NOMO-1 treated with DMSO at 0.1 percent for 48 hours (cell line): Measurements from ENCODE around the gene ZNF638.
"Not testable (repeated sequence)": the region's sequence is repeated elsewhere in the genome, so short reads cannot be mapped to it uniquely, and the experiment has no call there.

ENCODE experiments used
- DNase-seq: peaks from one replicate; lab custom pipeline; 2025; ENCODE audit not compliant: unreplicated experiment; lab: John Stamatoyannopoulos, UW

ZNF638 gene

DNA sequence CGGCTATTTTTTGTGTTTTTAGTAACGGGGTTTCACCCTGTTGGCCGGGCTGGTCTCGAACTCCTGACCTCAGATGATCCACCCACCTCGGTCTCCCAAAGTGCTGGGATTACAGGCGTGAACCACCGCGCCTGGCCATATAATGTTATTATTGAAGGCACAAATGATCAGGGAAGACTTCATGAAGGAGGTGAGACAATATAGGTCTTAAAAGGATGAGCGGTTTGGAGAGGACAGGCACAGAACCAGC lies 326 bp upstream of the ZNF638 start:
- not testable (repeated sequence) for DNase-seq

DNA sequence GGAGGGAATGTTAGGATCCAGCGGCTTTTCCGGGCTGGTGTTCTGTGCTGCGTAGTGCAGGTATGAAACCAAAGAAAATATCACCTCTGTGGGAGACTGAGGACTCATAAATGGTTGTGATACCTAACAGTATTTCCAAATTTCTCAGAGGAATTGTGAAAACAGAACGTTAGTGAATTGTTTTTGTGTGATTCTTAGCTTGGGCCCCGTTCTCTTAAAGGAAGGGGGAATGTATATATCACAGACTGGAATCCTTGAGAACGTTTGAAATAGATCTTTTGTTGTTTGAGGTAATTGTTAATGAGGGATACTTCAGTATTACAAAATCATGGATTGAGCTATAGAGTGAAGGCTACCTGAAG lies 834 bp downstream of the ZNF638 start:
- peak; percentile 38 for DNase-seq

DNA sequence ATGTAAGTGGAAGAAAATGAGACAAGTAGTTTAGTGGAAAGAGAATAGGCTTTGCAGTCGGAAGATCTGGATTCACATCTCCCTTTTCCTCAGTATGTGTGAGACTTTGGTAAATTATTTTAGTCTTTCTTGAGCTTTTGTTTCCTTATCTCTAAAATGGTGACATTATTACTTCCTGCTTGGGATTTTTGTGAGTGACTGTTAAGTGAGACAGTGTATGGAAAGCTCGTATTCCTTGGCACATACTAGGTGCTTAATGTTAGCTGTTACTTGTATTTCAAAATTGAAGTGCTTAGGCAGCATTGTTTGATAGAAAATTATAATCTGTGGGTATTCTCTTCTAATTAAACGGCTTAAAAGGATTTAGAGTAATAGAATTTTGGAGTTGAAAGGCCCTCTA lies 2.0 kb downstream of the ZNF638 start:
- no peak for DNase-seq

DNA sequence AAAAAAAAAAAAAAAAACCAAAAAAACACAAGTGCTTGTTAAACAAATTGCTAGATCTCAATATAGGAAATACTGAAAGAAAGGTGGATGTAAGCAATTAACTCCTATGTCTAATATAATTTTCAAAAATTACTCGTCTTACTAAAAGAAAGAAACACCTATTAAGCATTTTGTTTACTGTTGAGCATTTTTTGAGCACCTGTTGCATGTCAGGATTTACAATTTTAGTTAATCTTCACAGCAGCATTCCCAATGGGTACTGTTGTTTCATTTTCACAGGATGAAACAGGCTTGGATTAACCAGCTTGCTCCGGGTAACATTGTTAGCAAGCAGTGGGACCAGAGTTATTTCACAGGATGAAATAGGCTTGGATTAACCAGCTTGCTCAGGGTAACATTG lies 4.8 kb downstream of the ZNF638 start:
- no peak for DNase-seq

DNA sequence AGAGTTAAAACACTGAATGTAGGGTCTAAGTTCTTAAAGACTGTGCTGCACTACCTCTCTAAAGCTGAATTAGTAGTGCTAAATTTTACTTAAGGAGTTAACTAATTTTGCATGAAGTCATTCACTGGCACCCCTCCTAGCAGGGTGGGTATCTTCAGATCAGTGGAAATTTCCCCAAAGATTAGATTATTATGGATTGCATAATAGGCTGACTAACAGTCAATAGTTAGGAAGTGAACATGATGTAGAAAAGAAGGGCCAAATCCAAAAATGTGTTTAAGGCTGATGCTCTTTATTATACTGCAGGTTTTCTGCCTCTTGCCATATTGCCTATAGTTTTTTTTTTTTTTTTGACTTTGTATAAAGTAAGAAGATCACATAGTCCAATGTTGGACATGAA lies 5.2 kb downstream of the ZNF638 start:
- no peak for DNase-seq

DNA sequence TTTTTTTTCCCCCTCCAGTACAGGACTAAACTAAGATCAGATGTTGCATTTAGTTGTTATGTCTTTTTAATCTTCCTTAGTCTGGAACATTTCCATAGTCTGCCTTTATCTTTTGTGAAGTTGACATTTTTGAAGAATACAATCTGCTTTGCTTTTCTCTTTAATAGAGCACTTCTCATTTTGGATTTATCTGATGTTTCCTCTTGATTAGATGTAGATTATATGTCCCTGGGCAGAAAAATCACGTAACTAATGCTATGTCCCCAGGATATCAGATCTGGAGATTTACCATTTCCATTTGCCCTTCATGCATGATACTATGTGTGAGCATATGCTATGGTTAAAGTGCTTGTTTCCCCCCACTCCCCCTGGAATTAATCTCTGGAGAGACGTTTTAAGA lies 6.2 kb downstream of the ZNF638 start:
- no peak for DNase-seq

DNA sequence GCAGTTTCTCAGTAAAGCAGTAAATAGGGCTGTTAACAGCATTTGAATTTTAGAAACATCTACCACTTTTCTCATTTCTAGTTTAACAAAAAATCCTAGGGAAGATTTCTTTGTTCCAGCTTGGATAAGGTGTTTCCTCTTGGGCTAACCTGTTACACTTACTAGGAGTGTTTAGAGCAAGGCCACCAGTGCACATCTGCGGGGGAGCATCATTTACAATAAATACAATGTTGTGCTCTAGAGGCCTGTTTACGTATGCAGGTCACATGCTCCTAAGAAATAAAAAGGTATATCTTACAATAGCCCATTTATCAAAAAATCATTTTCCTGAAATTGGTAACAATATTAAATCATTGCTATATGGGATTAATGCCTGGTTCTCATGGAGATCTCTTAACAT lies 8.1 kb downstream of the ZNF638 start:
- no peak for DNase-seq

DNA sequence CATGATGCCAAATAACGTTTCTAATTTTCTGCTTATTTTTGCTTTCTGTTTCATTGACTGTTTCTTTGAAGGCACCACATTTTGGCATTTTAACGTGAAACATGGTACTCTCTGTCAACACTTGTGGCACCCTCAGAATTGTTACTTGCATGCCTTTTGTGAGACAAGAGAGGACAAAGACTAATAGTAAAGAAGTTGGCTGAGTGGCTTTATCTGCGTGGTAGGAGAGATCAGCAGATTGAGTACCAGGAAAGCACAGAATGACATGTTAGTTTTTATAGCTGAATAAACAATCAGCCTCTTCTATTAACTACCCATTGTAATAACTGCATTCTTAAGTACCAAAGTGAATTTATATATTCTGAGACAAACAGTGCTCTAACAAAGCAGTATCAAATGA lies 8.6 kb downstream of the ZNF638 start:
- no peak for DNase-seq

DNA sequence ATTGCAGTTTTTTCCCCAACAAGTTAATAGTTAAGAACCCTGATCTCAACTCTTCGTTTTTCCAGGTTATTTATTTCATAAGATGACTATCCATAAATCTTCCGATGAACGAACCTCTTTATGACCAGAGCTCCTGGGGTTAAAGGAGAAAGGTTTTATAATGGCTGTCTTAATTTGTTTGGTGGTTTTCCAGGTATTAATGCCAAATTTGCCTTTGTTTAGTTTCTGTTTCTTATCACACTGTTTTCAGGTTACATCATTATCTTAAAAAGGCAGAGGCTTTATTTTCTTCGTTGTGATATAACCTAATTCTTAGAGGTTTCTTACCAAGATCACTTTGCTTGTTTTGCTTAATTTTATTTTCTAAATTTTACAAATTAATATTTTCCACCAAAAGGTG lies 10.1 kb downstream of the ZNF638 start:
- DNase-seq: no peak

DNA sequence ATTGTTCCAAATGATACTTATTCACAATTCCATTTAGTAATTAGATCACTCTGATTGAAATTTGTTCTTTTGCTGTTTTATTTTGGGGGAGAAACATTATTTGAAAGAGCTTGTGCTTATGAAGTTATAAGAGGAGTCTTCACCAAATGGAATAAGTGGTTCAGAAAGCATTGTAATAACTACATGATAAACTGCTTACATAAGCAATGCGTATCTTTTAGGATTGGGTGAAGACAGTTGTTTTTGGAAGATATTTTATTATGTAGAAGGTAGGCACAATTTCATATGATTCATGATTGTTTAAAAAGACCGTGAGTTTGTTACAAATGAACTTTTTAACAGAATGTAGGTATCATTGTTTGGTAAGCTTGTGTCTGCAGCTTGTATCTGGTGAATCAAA lies 14.5 kb downstream of the ZNF638 start:
- DNase-seq: no peak

DNA sequence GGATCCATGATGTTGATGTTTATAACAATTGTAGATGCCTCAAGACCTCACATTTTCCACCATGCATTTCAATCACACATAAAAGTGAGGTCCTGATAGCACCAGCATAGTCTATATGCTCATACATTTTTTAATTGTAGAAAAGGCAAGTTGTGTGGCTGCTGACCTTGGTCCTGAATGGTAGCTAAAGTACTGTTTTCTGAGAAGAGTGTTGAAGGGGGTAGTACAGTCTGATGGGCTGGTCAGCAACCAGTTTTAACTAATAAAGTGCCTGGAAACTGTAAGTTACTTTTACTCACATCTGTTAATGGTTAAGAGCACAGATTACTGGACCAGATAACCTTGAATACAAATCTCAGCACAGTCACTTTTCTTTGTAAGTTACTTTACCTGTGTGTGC lies 15.9 kb downstream of the ZNF638 start:
- DNase-seq: peak; percentile 20

DNA sequence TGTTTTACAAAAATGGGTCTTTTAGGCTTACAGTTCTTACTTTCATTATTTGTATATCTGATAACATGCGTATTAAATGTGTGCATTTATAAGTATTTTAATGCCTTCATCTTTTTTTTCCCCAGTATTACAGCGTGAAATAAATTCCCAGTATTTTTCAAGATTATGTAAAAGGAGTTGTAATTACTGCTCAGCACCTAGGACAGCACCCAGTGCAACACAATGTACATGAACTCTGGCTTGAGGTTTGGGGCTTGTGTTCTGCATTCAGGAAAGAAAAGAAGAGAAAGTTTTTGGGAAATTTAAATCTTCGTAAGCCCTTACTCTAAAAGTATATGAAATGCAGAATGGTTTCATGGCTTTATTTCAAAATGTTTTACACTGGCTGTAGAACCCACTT lies 16.7 kb downstream of the ZNF638 start:
- DNase-seq: peak; percentile 7

DNA sequence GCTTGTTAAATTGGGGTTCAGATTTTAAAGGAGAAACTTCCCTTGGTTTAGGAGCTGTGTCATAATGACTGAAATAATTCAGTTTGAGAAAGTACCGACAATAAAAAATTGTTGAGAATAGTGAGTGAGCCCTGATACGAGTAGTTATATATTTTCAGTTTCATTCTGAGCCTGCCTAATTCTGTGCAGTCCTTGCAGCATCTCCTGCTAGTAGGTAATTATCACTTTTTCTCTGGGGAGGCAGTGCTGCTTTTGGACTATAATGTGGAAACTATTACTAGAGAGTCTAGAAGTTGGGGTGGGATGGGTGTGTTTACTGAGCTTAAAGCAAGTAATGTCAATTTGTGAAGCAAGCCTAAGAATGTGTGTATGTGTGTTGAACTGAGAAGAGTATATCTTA lies 21.7 kb downstream of the ZNF638 start:
- DNase-seq: no peak

DNA sequence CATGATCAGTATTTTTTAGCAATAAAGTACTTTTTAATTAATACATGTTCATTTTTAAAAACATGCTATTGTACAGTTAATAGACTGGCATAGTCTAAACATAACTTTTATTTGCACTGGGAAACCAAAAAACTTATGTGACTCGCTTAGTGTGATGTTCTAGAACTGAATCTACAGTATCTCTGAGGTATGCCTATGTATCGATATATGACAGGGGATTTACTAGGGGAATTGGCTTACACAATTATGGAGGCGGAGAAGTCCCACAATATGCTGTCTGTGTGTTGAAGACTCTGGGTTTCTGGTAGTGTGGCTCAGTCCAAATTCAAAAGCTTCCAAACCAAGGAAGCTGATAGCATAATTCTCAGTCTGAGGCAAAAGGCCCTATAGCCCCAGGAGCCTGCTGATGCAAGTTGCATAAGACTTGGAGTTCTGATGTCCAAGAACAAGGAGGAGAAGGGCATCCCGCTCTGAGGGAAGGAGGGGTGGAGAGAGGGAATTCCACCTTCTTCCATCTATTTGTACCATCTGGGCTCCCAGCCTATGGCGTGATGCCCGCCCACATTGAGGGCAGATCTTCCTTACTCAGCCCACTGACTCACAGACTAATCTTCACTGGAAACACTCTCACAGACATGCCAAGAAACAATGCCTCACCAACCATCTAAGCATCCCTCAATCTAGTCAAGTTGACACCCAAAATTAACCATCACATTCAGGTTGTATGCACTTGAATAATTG lies 27.5 kb downstream of the ZNF638 start:
- no peak for DNase-seq

DNA sequence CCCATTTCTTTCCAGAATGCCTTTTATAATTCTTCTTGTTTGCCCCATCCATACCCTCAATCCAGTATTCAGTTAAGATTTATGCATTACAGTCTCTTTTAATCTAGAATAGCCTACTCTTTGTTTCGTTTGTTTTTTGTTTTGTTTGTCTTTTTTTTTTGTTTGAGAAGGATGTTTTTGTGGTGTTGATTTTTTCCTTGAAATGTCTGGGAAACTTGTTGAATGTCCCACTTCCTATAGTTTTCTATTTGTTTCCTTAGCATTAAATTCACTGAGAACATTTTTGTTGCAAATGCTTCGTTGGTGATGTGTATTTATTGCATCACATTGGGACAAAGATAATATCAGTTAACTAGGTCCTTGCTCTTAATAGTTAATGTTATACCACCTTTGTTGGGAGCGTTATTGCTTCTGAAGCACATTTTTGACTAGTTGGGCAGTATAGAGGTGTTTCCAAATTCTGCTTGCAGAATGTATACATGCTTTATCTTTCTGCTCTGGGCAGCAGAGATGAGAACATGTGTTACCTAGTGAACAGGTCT lies 28.9 kb downstream of the ZNF638 start:
- no peak for DNase-seq

DNA sequence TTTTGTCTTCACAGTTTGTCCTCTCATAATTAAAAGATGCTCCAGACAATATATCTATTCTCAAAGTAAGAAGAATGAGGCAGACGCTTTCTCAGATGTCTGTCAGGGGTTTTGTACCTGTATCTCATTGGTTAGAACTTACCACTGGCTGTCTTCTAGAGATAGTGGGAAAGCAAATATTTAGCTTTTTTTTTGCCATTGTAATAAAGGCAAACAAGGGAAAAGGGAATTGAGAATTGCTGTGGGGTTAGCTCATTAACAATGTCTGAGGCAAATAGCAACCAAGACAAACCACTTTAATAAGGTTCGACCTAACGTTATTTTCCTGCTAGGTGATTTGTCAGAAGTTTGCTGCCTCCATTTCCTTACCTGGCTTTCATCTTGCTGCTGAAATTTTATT lies 30.0 kb downstream of the ZNF638 start:
- DNase-seq: no peak

DNA sequence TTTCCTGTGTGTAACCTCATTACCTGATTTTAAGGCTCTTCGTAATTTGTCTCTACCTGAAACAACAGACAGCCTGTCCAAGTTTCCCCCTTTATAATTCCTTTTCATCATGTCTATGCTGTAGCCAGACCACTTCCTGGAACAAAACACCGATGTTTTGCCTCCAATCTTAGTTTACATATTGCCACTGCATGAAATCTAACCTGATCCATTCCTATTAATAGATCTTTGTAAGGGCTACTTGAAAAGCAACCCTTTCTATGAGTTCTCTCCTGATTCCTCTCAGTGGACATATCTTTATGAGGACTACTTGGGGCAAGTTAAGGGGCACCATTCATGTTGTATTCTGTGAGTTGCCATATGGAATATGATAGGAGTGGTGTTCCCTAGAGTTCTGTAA lies 30.9 kb downstream of the ZNF638 start:
- no peak for DNase-seq

DNA sequence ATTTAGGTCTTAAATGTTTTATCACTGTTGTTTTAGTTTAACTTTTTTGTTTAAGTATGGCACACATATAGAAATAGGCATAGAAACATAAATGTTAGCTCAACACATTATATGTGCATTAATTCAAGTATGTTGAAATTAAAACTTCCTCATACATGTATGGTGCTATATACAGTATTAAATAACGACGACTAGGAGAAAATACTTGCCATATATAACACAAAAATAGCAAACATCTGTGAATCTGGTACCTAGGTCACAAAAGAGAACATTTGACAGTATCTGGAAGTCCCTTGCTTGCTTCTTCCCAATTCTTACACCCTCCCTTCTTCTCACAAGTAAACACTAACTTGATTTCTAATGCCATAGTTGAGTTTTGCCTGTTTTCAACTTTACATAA lies 38.4 kb downstream of the ZNF638 start:
- no peak for DNase-seq

DNA sequence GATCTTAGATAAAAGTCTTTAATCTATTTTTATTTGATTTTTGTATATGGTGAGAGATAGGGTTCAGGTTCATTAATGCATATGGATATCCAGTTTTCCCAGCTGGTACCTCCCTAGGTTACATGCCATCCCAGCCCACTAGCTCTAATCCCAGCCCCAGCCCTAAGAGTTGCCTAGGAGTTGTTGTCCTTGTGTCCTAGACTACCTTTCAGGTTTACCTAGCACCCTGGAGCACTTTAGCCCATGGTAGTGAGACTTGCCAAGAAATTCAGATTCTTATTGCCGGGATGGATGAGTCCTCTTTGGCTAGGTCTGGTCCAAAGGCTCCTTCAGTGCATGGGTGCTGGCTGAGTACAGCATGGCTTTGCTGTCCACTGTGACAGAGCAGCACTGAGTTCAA lies 40.5 kb downstream of the ZNF638 start:
- DNase-seq: no peak

DNA sequence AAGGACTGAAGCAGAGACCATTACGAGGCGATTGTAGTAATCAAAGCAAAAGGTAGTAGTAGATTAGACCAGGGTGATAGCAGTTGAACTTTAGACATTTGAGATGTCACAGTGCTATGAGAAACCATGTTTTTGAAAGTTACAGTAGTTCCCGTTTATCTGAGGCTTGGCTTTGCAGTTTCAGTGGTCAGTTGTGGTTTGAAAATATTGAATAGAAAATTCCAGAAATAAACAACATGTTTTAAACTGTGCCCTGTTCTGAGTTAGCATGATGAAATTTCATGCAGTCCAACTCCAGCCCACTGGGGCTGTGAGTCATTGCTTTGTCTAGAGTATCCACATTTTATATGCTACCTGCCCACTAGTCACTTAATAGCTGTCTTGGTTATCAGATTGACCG lies 47.5 kb downstream of the ZNF638 start:
- no peak for DNase-seq

DNA sequence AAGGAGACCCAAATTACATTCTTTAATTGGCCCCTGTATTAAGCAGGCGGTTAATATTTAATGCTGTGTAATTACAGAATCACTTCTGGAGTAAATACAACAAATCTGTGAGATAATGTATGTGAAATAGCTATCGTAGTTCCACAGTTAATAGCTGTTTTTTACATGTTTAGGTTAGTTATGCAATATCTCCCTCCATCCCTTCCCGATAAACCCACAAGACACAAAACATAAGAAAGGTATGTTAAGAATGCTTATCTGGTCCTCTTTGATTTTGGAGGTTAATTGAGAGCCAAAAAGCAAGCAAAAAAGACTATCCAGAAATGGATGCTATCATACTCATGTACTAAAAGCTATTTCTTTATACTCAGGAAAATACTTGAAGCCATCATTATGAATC lies 49.1 kb downstream of the ZNF638 start:
- DNase-seq: no peak

DNA sequence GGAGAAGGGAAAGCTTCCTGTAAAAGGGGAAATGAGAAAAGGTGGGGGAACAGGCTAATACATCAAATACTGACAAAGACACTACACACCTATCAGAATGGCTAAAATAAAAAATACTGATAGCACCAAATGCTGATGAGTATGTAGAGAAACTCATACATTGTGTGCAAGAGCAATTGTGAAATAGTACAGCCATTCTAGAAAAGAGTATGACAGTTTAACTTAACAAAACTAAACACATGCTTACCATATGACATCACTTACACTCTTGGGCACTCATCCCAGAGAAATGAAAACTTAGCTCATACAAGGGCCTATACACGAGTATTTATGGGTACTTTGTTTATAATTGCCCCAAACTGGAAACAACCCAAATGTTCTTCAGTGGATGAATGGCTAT lies 53.4 kb downstream of the ZNF638 start:
- no peak for DNase-seq

DNA sequence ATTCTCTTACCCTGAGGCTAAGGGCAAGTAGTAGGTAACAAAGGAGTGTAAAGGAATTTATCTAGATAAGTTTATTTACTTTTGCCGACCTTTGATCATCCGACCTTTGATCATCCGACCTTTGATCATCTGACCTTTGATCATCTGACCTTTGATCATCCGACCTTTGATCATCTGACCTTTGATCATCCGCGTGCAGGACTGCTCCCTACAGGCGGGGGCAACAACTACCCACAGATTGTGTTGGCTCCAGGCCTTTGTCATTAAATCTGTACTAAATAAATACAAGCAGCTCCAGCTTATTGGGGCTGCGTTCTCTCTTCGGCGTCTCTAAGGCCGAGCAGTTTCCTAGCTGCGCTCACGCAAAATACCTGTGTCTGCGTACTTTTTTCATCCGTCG lies 56.6 kb downstream of the ZNF638 start:
- no peak for DNase-seq
